Measurements from ENCODE around the gene PITPNC1. TPM values are rescaled to one million over a fixed set of nuclear protein-coding genes. Genes with fewer than 3 reads are reported as not detected.

Gene PITPNC1
- total and polyA plus RNA-seq, 2 of the 13 experiments (the other 11 are each of a cell fraction or from before 2014, with no cell fraction given) = 4.1 to 5.7 TPM

DNA sequence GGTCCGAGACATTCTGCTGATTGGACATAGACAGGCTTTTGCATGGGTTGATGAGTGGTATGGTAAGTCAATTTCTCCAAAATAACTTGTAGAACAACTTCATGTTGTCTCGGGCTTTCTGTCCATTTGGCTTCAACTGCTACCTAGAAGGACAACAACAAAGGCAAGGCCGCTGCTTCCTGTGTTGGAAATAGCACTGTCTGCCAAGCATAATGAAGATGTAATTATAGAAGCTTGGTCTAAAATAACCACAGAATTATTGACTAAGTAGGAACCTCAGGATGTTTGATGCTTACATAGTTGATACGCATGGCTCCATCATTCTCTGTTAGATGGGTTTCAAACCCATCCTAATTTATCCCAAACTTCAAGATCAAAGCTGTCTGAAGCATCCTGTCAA, 298.4 kb downstream of the PITPNC1 start:
- TF ChIP-seq BHLHE40 (IDR thresholded peaks at IDR 0.05; ENCODE audit: low read length) = no peak
- no peak for TF ChIP-seq ZSCAN5A (CRISPR knock-in tag; IDR thresholded peaks at IDR 0.05; ENCODE audit: borderline replicate concordance)
- TF ChIP-seq SAP130 (CRISPR knock-in tag; IDR thresholded peaks at IDR 0.05; ENCODE audit: low read depth) = no peak
- no peak for TF ChIP-seq ZIK1 (CRISPR knock-in tag; IDR thresholded peaks at IDR 0.05; ENCODE audit: borderline replicate concordance, low read depth)
- no peak for FAIRE-seq
- Histone ChIP-seq H3K4me3 (replicated peaks in 1 of 3; ENCODE audit: insufficient read depth in 1 of 3, low read depth in 2 of 3, low read length in 3 of 3) (no peak overlapping the region), H3K9ac (ENCODE audit: insufficient read depth, low read depth, low read length) (no peak overlapping the region), H3K79me2 (ENCODE audit: insufficient read depth, low read length) (no peaks in the 10 kb centered on the region), H4K20me1 (ENCODE audit: insufficient read depth, low read length) (no peaks in the 10 kb centered on the region), H3K4me1 (ENCODE audit: insufficient read depth, low read length) (no peaks in the 10 kb centered on the region), H2AFZ (ENCODE audit: low read length) (no peak overlapping the region), H3K27ac (ENCODE audit: extremely low read length, insufficient read depth, low read length) (no peak overlapping the region), H3K27me3 (ENCODE audit: control insufficient read depth in 1 of 2, insufficient read depth in 2 of 2, low read length in 2 of 2) (no peaks in the 10 kb centered on the region), H3K4me2 (ENCODE audit: low read depth, low read length) (no peak overlapping the region), H3K36me3 (replicated peaks in 1 of 2; ENCODE audit: control insufficient read depth in 1 of 2, insufficient read depth in 2 of 2, low read length in 2 of 2) (no peaks in the 10 kb centered on the region), H3K9me3 (ENCODE audit: low read length) (no peaks in the 10 kb centered on the region)
- ChIA-PET POLR2A (no interaction called here), CTCF (ENCODE audit: low intra/inter-chr PET ratio, low total read pairs) (no interaction called here)
- intact Hi-C loops (cut with micrococcal nuclease; ENCODE audit: unreplicated experiment) = no loop called here
- ATAC-seq = no peak
- in situ Hi-C loops (cut with HindIII; ENCODE audit: extremely low pct_ligation_motif_present, low pct_unique_long_range_greater_than_20kb) = no loop called here
- DNase-seq (ENCODE audit: low spot score) = no peak
- no TSS peak for BruUV-seq (replicated peaks)
- 82% methylated on average over 4 of the region's 4 CpGs for WGBS (ENCODE audit: low lambda C conversion rate)

DNA sequence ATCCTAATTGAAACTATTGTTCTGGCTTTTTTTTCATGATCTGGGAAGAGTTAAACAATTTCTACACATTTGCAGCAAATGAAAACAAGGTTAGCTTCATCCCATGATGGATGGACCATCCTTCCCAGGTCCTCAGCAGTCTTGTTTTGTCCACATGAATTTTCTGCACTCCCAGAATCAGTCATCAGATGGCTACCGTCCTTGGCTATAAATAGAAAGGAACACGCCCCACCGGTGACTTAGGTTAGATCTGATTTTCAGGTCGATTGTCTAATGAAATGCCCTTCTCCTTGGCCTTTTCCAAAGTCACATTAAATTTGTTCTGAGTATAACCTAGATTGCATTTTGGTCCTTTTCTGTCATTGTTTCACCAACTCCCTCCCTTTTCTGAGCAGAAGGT, 299.2 kb downstream of the PITPNC1 start:
- H3K9ac ChIP-seq (ENCODE audit: insufficient read depth, low read depth, low read length) = no peak overlapping the region
- TF ChIP-seq SP1 (IDR thresholded peaks at IDR 0.05) = no peak
- no peak for TF ChIP-seq SP1 (CRISPR knock-in tag; IDR thresholded peaks at IDR 0.05)
- TF ChIP-seq U2AF1 (optimal IDR thresholded peaks at IDR 0.05; ENCODE audit: low read depth, low read length) = no peak
- no peaks in the 10 kb centered on the region for H3K9me3 ChIP-seq (ENCODE audit: low read length)
- FAIRE-seq = no peak
- no peak for DNase-seq (ENCODE audit: low spot score)
- H2AFZ ChIP-seq (ENCODE audit: low read length) = no peak overlapping the region
- CTCF ChIA-PET (ENCODE audit: low intra/inter-chr PET ratio, low total read pairs) = no interaction called here
- H3K4me3 ChIP-seq (replicated peaks in 1 of 3; ENCODE audit: insufficient read depth in 1 of 3, low read depth in 2 of 3, low read length in 3 of 3) = no peak overlapping the region
- H3K79me2 ChIP-seq (ENCODE audit: insufficient read depth, low read length) = no peaks in the 10 kb centered on the region
- POLR2A ChIA-PET = no interaction called here
- H4K20me1 ChIP-seq (ENCODE audit: insufficient read depth, low read length) = no peaks in the 10 kb centered on the region
- intact Hi-C loops (cut with micrococcal nuclease; ENCODE audit: unreplicated experiment) (no loop called here), in situ Hi-C loops (cut with HindIII; ENCODE audit: extremely low pct_ligation_motif_present, low pct_unique_long_range_greater_than_20kb) (no loop called here)
- H3K36me3 ChIP-seq (replicated peaks in 1 of 2; ENCODE audit: control insufficient read depth in 1 of 2, insufficient read depth in 2 of 2, low read length in 2 of 2) = no peaks in the 10 kb centered on the region
- WGBS (ENCODE audit: low lambda C conversion rate) = 75% methylated on average over 4 of the region's 4 CpGs
- no peak overlapping the region for H3K27ac ChIP-seq (ENCODE audit: extremely low read length, insufficient read depth, low read length)
- H3K4me2 ChIP-seq (ENCODE audit: low read depth, low read length) = no peak overlapping the region
- no peak for ATAC-seq
- no TSS peak for BruUV-seq (replicated peaks)
- H3K27me3 ChIP-seq (ENCODE audit: control insufficient read depth in 1 of 2, insufficient read depth in 2 of 2, low read length in 2 of 2) = no peaks in the 10 kb centered on the region
- no peaks in the 10 kb centered on the region for H3K4me1 ChIP-seq (ENCODE audit: insufficient read depth, low read length)
